Measurements from ENCODE around the gene GMFB.

The GMFB gene

DNA sequence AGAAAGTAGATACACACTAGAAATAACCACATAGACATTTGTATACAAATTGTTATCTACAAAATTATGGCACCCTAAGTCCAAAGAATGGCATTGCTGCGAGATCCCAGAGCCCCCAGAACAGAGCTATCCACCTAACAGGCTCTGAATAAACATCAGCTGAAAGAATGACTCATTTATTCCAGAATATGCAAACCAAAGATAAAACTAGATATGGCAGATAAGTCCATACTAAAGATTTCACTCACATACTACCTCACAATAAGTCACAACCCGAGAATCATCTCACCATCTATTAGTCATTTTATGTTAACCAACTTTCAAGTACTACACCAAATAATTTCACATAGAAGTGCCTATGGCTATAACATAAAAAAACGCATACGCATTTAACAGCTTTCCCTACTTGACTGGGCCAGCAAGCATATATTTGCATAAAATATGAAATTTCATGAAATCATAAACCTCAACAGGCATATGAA, 53.2 kb downstream of the GMFB start:
- no peak for DNase-seq (ENCODE audit: low read depth in 2 of 3, low spot score in 1 of 3)

- no peak for DNase-seq (ENCODE audit: low read depth in 2 of 3, low spot score in 1 of 3)
Measured at GRCh38 chr14:54428527-54428926, 60.3 kb downstream of the GMFB start.

DNA sequence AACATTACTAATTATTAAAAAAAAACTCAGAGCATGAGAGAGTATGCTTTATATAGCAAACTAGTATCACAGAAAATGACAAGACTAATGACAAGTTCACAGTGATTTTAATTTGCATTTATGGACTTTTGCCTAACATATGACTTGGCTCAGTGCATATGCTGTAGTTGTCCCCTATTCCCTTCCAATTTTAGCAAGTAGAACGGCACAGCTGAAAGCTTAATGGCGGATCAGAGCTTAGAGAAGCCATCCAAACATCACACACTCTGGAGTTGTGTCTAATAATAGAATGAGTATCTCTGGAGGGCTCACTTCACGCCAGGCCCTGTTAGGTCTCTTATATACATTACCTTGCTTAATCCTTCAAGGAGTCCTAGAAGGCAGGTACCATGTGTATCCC, 60.9 kb downstream of the GMFB start:
- DNase-seq (ENCODE audit: low read depth in 2 of 3, low spot score in 1 of 3) = no peak

- no peak for DNase-seq (ENCODE audit: low read depth in 2 of 3, low spot score in 1 of 3)
Measured at GRCh38 chr14:54425537-54426274, 63.1 kb downstream of the GMFB start.

GRCh38 chr14:54425068-54425467, 63.7 kb downstream of the GMFB start:
- no peak for DNase-seq (ENCODE audit: low read depth in 2 of 3, low spot score in 1 of 3)

All from stimulated activated CD4-positive, alpha-beta T cell treated with anti-CD3 and anti-CD28 coated beads, Interleukin-12 subunit alpha, Interleukin-12 subunit beta, amount 100 ng/mL, for 48 hours (primary cell).